GM18909 (cell line): Measurements from ENCODE around the gene PIK3AP1.
"Not testable (repeated sequence)": the region's sequence is repeated elsewhere in the genome, so short reads cannot be mapped to it uniquely, and the experiment has no call there.

Experiments
- ATAC-seq: cut with Tn5 transposase; IDR thresholded peaks from one replicate; pipeline ENCODE4 v1.9.1; 2021; ENCODE audit warnings: mild to moderate bottlenecking; ENCODE audit not compliant: unreplicated experiment, poor library complexity

The PIK3AP1 gene

GRCh38 chr10:96737307-96737902 is 17.1 kb upstream of the PIK3AP1 start:
- not testable (repeated sequence) for ATAC-seq

DNA sequence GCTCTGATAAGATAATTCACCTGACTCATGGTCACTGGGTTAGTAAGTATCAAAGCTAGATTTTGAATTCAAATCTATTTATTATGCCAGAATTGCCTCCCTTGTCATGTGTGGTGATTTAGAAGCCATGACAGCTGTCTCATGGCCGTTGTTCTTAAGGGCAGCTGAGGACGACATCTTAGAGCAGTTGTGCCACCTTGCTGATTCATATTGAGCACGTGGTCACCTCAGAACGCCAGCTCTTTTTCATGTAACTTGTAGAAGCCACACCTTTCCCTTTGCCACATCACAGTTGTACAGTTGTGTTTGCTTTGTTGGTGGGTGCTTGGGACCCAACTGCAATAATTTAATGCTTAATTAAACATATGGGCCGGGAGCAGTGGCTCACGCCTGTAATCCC is 4.3 kb upstream of the PIK3AP1 start:
- no peak for ATAC-seq

DNA sequence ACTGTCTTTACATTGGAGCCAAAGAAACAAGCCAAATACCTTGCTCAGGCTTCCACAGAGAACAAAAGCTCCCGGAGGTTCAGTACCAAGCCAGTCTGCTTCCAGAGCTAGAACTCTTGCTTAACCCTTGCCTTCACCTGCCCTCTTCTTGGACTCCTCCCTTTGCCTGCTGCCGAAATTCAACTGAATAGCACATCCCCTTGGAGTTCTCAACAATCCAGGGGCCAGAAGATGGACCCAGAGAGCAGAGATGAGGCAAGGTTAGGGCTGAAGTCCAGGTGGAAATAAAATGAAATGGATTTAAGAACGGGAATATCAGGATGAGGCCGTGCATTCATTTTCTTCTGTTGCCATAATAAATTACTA is 876 bp upstream of the PIK3AP1 start:
- no peak for ATAC-seq

GRCh38 chr10:96719850-96720421 is 378 bp downstream of the PIK3AP1 start:
- ATAC-seq: peak; percentile 62

DNA sequence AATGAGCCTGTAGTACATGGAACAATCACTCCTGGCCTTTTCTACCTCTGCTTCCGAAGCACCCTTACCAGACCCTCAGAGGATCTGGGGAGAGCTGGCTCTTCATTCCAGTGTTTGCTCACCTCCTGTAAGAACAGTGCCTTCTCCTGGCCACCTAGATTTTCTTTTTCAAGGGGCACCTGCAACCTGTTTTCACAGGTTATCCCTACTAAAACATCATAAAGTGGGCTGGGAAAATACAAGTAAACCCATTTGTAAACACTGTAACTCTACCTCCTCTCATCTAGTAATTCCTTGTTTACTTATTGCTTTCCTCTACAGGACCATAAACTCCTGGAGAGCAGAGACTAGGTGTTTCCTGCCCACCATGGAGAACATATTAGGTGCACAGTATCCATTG is 1.1 kb downstream of the PIK3AP1 start:
- ATAC-seq: no peak

DNA sequence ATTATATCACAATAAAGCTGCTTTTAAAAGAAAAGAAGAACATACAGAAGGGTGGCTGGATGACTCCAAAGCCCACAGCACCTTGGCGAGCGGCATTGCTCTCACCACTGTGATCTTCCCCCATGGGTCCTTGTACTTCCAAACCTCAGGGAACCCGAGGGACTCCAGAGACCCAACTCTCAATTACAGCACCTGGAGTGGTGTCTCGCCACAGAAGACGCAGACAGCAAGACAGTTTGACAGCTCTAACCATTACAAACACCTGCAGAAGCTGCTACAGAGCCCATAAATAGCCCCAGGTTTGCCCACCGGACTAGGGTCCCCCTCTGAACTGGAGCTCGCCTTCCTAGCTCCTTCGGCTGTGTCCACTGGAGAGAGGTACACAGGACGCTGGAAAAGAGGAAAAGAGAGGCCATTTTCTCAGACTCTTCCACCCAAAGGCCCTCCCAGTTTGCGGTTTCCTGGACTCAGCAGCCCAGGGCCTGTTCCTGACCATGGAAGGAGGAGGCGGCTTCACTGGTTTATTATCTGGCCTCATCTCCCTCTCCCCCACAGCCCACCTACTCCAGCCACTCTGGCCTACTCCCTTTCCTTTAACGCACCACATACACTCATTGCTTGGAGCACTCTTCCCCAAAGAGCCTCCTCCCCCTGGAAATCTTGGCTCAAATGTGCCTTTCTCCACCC is 1.9 kb downstream of the PIK3AP1 start:
- ATAC-seq: no peak

- ATAC-seq: no peak
Observed at GRCh38 chr10:96716390-96716789, 3.9 kb downstream of the PIK3AP1 start.

DNA sequence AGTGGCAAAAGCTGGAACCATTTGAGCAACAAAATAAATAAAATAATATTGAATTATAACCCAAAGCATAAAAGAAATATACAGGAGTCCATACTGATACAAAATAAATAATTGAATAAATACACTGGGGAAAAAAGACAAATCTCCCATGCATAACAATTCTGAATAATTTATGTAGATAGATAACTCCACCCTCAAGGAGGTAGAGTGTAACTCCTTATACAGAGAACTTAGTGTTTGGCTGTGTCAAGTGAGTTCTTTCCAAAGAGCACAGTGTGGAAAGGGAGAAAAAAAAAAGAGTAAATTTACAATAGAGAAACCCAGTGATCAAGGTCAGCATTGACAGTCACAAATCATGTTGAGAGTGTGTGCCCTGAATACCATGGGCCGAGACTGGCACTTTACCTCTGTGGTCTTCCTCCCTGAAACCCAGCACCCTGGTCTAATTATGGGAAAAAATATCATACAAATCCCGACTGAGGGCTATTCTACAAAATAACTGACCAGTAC is 5.5 kb downstream of the PIK3AP1 start:
- no peak for ATAC-seq

- no peak for ATAC-seq
Observed at GRCh38 chr10:96714031-96714590, 6.2 kb downstream of the PIK3AP1 start.

DNA sequence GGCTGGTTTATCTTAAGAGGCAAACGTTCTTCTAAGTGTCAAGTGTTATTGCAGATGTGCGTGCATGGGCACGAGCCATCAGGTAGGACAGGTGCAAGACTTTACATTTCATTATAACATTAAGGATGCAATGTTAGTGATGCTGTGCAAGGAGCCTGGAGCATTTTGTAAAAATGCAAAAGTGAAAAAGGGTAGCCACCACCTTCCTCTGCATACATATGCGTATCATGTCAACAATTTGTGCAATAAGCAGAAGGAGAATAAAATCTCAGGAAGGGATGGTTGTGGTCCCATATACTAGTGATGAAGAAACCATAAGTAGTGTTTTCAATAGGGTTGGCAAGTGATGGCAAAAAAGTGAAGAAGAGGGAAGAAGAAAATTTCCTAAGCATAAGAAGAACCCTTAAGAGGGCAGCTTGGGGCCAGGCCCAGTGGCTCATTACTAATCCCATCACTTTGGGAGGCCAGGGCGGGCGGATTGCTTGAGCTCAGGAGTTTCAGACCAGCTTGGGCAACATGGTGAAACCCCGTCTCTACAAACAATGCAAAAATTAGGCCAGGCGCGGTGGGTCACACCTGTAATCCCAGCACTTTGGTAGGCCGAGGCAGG is 7.5 kb downstream of the PIK3AP1 start:
- no peak for ATAC-seq

GRCh38 chr10:96711048-96711728 is 9.1 kb downstream of the PIK3AP1 start:
- ATAC-seq: no peak

DNA sequence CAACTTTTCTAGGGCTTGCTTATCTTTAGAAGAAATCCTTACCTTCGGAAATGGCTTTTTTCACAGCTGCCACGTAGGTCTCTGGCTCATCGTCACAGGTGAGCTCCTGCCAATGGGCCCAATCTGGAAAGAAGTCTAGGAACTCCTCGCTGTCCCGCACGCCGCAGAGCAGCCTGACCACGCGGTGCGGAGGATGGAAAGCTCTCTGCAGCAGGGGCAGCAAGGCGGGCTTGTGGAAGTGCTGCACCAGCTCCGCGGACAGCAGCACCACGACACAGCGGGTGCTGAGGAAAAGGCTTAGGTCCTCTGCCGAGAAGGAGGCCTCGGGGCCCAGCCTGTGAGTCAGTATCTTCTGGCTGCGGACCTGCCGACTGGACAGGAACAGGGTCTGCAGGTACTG is 10.8 kb downstream of the PIK3AP1 start:
- ATAC-seq: no peak

- no peak for ATAC-seq
Observed at GRCh38 chr10:96708996-96709395, 11.3 kb downstream of the PIK3AP1 start.

DNA sequence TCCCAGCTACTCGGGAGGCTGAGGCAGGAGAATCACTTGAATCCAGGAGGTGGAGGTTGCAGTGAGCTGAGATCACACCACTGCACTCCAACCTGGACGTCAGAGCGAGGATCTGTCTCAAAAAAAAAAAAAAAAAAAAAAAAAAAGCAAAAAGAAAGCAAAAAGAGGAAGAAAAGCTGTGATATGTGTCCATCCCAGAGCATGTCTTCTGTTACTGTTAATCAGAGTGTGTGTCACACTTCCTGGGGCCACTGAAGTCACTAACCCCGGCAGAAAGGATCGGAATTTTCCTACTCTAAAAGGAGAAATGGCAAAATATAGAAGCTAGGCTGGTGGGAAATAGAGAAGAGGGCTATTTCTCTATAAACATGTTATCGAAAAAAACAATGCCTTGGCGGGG is 11.9 kb downstream of the PIK3AP1 start:
- no peak for ATAC-seq

- ATAC-seq: no peak
Observed at GRCh38 chr10:96706331-96706853, 13.9 kb downstream of the PIK3AP1 start.

DNA sequence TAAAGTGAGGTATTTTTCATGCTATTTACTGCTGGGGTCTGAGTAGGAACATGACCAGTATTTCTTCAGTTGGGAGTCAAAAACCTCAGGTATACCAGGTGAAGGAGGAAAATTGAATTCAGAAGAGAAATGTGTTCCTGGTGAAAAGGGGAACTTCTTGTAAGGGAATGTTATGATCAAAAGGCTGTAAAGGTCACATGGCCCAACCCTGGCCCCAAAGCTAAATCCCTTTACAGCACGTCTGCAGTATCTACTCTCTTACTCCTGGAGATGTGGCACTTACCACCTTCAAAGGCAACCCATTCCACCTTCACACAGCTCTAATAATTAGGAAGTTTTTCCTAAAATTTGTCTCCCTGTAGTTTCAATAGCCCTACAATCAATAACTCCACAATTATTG is 15.2 kb downstream of the PIK3AP1 start:
- no peak for ATAC-seq

- no peak for ATAC-seq
Observed at GRCh38 chr10:96704563-96704962, 15.8 kb downstream of the PIK3AP1 start.

- ATAC-seq: no peak
Observed at GRCh38 chr10:96703358-96703757, 17.0 kb downstream of the PIK3AP1 start.

GRCh38 chr10:96701265-96701664 is 19.0 kb downstream of the PIK3AP1 start:
- ATAC-seq: no peak

GRCh38 chr10:96700374-96701099 is 19.8 kb downstream of the PIK3AP1 start:
- peak; percentile 86 for ATAC-seq
